GM13976 (cell line): Measurements from ENCODE around the gene SOBP.

Source experiments
- DNase-seq: peaks from one replicate; pipeline ENCODE4 v3.0.0; 2012; ENCODE audit warnings: low spot score
- CTCF ChIP-seq: IDR thresholded peaks from 2 replicates; pipeline ENCODE4 v1.5.1; 2012; ENCODE audit warnings: borderline replicate concordance, mild to moderate bottlenecking; ENCODE audit not compliant: insufficient read depth; ENCODE audit errors: extremely low read depth, missing control alignments, control extremely low read depth
- in situ Hi-C: fragments of 300-500 bp; cut with MboI; formaldehyde crosslinking; loops from one replicate; pipeline ENCODE4 v1.12.0; 2022; ENCODE audit warnings: low sequenced_read_pairs, mixed read lengths, inconsistent platforms; ENCODE audit not compliant: unreplicated experiment

Gene SOBP

DNA sequence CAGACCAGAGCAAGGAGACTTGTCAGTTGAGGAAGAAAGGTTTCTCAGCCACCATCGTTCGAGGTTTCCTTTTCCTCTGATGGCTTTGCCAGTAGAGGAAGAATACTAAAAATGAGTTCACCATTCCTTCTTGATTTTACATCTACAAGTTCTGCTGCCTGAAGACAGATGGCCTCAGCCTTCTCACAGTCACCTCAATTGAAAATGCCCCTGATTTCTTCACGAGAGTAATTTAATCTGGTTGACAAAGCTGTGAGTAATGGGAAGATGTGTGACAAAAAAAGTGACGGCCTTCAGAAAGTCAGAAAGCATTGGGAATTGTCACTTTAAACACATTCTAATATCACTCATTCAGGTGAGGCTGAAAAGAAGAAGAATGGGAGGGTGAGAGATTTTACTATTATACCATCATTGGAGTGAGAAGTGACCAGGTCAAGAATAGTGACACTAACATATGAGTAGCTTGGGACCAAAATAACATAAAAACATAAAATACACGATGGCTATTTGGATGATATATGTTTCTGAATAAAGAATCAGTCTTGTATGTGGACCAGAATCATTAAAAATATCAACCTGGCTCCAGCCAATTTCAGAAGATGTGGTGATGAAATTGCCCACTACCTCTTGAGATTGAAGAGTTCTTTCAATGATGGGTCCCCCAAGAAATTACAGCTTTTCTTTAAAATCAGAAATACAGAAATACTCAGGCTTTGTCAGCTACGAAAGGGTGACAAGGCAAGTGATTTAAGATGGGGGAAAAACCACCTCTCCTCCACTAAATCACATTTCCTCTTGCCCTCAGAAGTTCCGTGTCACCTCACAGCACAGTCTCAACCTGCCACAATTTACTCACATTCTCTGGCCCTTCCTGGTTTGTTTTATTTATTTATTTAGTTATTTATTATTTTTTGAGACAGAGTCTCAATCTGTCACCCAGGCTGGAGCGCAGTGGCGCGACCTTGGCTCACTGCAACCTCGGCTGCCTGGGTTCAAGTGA is 147.7 kb downstream of the SOBP start:
- no peak for TF ChIP-seq CTCF
- DNase-seq = no peak
- in situ Hi-C loops = no loop called here

DNA sequence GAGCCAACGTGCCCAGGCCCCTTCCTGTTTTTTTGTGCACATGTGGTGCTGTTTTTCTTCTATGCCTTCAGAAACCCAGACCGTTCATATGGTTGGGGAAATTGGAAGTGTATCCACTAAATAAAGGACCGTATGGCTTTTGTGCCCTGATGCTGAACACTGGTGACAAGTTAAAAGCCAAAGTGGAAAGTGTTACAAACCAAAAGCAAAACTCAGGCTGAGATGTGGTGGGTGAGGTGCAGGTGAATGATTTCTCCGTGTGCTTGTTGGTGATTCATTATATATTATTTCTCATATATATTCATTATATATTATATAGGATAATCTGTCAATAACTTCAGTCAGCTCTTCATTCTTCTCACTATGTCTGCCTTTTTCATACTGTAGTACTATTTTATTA is 148.6 kb downstream of the SOBP start:
- no peak for DNase-seq

GRCh38 chr6:107639511-107639910 is 149.6 kb downstream of the SOBP start:
- no peak for DNase-seq
- TF ChIP-seq CTCF = no peak
- in situ Hi-C loops = no loop called here

More for the DNA sequence above, 148.6 kb downstream of the SOBP start:
- in situ Hi-C loops = no loop called here
- TF ChIP-seq CTCF = no peak

DNA sequence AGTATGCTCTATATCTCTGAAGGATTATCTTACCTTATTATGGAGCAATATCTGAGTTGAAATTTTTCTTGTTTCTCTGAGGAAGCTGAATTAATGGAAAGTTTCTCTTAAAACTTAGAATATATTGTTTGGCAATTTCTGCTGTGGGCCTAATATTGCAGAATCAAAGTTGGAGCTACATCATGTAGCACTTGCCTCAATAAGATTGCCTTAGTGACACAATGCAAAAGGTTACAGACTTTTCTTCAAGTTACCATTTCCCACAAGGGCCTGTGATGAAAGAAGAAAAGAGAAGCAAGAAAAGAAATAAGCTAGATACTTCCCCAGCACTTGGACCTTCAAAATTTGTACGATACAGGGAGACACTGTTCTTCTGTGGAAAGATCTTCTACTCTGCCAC is 151.2 kb downstream of the SOBP start:
- DNase-seq = no peak
- no peak for TF ChIP-seq CTCF
- in situ Hi-C loops = no loop called here

- in situ Hi-C loops = no loop called here
- TF ChIP-seq CTCF = no peak
Observed at GRCh38 chr6:107641500-107641941, 151.6 kb downstream of the SOBP start.

GRCh38 chr6:107642095-107642860 is 152.4 kb downstream of the SOBP start:
- TF ChIP-seq CTCF = no peak
- in situ Hi-C loops = no loop called here
- DNase-seq = no peak

More at GRCh38 chr6:107641500-107641941, 151.6 kb downstream of the SOBP start:
- DNase-seq = no peak
